IMR-90 (cell line): Measurements from ENCODE around the gene COL18A1. TPM values are rescaled to one million over a fixed set of nuclear protein-coding genes. Genes with fewer than 3 reads are reported as not detected.
A peak's percentile ranks its signal among the peaks of the same experiment; 100 is the strongest.

Experiments
- ATAC-seq: fragments of 200-7000 bp; cut with Tn5 transposase; 2 replicates; pipeline ENCODE4 v1.9.1; 2020; ENCODE audit warnings: low read depth, mild to moderate bottlenecking, moderate library complexity
- BruUV-seq: library from RNA; stranded (reverse); fragments of 400-500 nt; replicated peaks from 2 replicates; lab custom pipeline; 2021; lab: Mats Ljungman, UMichigan
- CTCF ChIA-PET: fragments of 300-600 bp; formaldehyde crosslinking; extraction: SDS; loops from one replicate; lab custom pipeline; 2021; ENCODE audit warnings: antibody characterized with exemption; lab: Yijun Ruan, JAX
- POLR2A ChIA-PET: fragments of 300-600 bp; sonication (Branson Sonifier 250); formaldehyde crosslinking; loops from one replicate; lab custom pipeline; 2022; ENCODE audit warnings: antibody characterized with exemption; ENCODE audit not compliant: unreplicated experiment; lab: Charles Lee
- DNase-seq: peaks from one replicate; pipeline ENCODE4 v3.0.0; 2013
- H2AFZ ChIP-seq: replicated peaks from 2 replicates; pipeline ENCODE3; 2013; ENCODE audit warnings: low read length, mild to moderate bottlenecking; ENCODE audit not compliant: poor library complexity
- H2AK5ac ChIP-seq: 2 replicates; pipeline ENCODE4 v1.6.1; 2013; ENCODE audit warnings: low read depth, low read length, inconsistent platforms
- H2AK9ac ChIP-seq: replicated peaks from 2 replicates; pipeline ENCODE3; 2013; ENCODE audit warnings: mild to moderate bottlenecking, low read depth, low read length, moderate library complexity; ENCODE audit not compliant: poor library complexity
- H2BK120ac ChIP-seq: 2 replicates; pipeline ENCODE4 v1.6.1; 2013; ENCODE audit warnings: low read depth, low read length, inconsistent platforms
- H2BK15ac ChIP-seq: 3 replicates; pipeline ENCODE4 v1.6.1; 2013; ENCODE audit warnings: low read depth, low read length, inconsistent platforms
- H2BK20ac ChIP-seq: 2 replicates; pipeline ENCODE4 v1.6.1; 2013; ENCODE audit warnings: low read depth, mild to moderate bottlenecking, inconsistent platforms, low read length, moderate library complexity
- H2BK5ac ChIP-seq: 2 replicates; pipeline ENCODE4 v1.6.1; 2013; ENCODE audit warnings: mild to moderate bottlenecking, low read depth, low read length, inconsistent platforms; ENCODE audit not compliant: poor library complexity, severe bottlenecking
- H3K14ac ChIP-seq: replicated peaks from 2 replicates; pipeline ENCODE4 v1.6.1; 2013; ENCODE audit warnings: low read depth, low read length, inconsistent platforms
- H3K18ac ChIP-seq: 2 replicates; pipeline ENCODE4 v1.6.1; 2013; ENCODE audit warnings: low read depth, low read length, control low read depth
- H3K23ac ChIP-seq: 2 replicates; pipeline ENCODE4 v1.6.1; 2013; ENCODE audit warnings: low read depth, low read length, inconsistent platforms
- H3K27ac ChIP-seq: 2 replicates; pipeline ENCODE4 v1.5.1; 2013; ENCODE audit warnings: mild to moderate bottlenecking, control low read depth, low read length; ENCODE audit not compliant: insufficient read depth
- H3K27me3 ChIP-seq: 2 replicates; pipeline ENCODE4 v1.6.1; 2013; ENCODE audit warnings: low read length; ENCODE audit not compliant: control insufficient read depth, insufficient read depth
- H3K36me3 ChIP-seq: 2 replicates; pipeline ENCODE4 v1.6.1; 2013; ENCODE audit warnings: low read length, mixed read lengths; ENCODE audit not compliant: control insufficient read depth, insufficient read depth
- H3K4ac ChIP-seq: 2 replicates; pipeline ENCODE4 v1.6.1; 2013; ENCODE audit warnings: low read depth, low read length, inconsistent platforms
- H3K4me1 ChIP-seq: 2 replicates; pipeline ENCODE4 v1.6.1; 2013; ENCODE audit warnings: low read length, mixed read lengths; ENCODE audit not compliant: control insufficient read depth, insufficient read depth
- H3K4me2 ChIP-seq: 2 replicates; pipeline ENCODE4 v1.6.1; 2013; ENCODE audit warnings: low read depth, mild to moderate bottlenecking, control low read depth, low read length, moderate library complexity
- H3K4me3 ChIP-seq: 2 replicates; pipeline ENCODE4 v1.5.1; 2013; ENCODE audit warnings: low read depth, mild to moderate bottlenecking, control low read depth, low read length, moderate library complexity; ENCODE audit not compliant: insufficient read depth
- H3K56ac ChIP-seq: 2 replicates; pipeline ENCODE4 v1.6.1; 2013; ENCODE audit warnings: low read length, inconsistent platforms; ENCODE audit not compliant: insufficient read depth; ENCODE audit errors: extremely low read depth
- H3K79me1 ChIP-seq, 2 experiments: 2 replicates each; pipeline ENCODE4 v1.6.1; 2013; ENCODE audit warnings: low read length in 2 of 2, inconsistent platforms in 1 of 2, low read depth in 1 of 2
- H3K9ac ChIP-seq: 2 replicates; pipeline ENCODE4 v1.6.1; 2013; ENCODE audit warnings: low read depth, low read length, control low read depth
- H3K9me1 ChIP-seq: 2 replicates; pipeline ENCODE4 v1.6.1; 2013; ENCODE audit warnings: low read length, inconsistent platforms; ENCODE audit not compliant: insufficient read depth
- H3K9me3 ChIP-seq: 2 replicates; pipeline ENCODE4 v1.6.1; 2013; ENCODE audit warnings: low read length; ENCODE audit not compliant: control insufficient read depth, insufficient read depth
- H4K20me1 ChIP-seq: 2 replicates; pipeline ENCODE4 v1.6.1; 2013; ENCODE audit warnings: low read length, inconsistent platforms; ENCODE audit not compliant: insufficient read depth
- H4K5ac ChIP-seq: 2 replicates; pipeline ENCODE4 v1.6.1; 2013; ENCODE audit warnings: mild to moderate bottlenecking, low read depth, low read length, control low read depth
- H4K8ac ChIP-seq, 2 experiments: 2 replicates each; pipeline ENCODE4 v1.6.1; 2013; ENCODE audit warnings: low read depth in 2 of 2, low read length in 2 of 2, control low read depth in 1 of 2, inconsistent platforms in 1 of 2
- H4K91ac ChIP-seq: 2 replicates; pipeline ENCODE4 v1.6.1; 2013; ENCODE audit warnings: low read depth, low read length, inconsistent platforms; ENCODE audit not compliant: insufficient read depth
- BHLHE40 ChIP-seq: fragments of 150-350 bp; IDR thresholded peaks from 2 replicates; pipeline ENCODE4 v1.6.1; 2016; ENCODE audit warnings: mild to moderate bottlenecking, low read depth, low read length
- CHD1 ChIP-seq: IDR thresholded peaks from 2 replicates; pipeline ENCODE4 v1.6.1; 2012; ENCODE audit warnings: low read depth, low read length, improper control_type of control experiment
- CTCF ChIP-seq: conservative IDR thresholded peaks from 2 replicates; pipeline ENCODE4 v1.5.1; 2012; ENCODE audit warnings: mild to moderate bottlenecking, low read depth, low read length, improper control_type of control experiment
- ELK1 ChIP-seq: fragments of 150-350 bp; IDR thresholded peaks from 2 replicates; pipeline ENCODE4 v1.6.1; 2016; ENCODE audit warnings: low read depth, mild to moderate bottlenecking, low read length, moderate library complexity, borderline replicate concordance
- FOS ChIP-seq: fragments of 150-350 bp; IDR thresholded peaks from 2 replicates; pipeline ENCODE4 v1.6.1; 2016; ENCODE audit warnings: low read depth, low read length
- MAFK ChIP-seq: IDR thresholded peaks from 2 replicates; pipeline ENCODE4 v1.6.1; 2012; ENCODE audit warnings: low read depth, low read length, improper control_type of control experiment
- MAZ ChIP-seq: IDR thresholded peaks from 2 replicates; pipeline ENCODE4 v1.6.1; 2012; ENCODE audit warnings: low read depth, mild to moderate bottlenecking, low read length, improper control_type of control experiment, moderate library complexity, borderline replicate concordance
- MXI1 ChIP-seq: IDR thresholded peaks from 2 replicates; pipeline ENCODE4 v1.6.1; 2012; ENCODE audit warnings: low read depth, mild to moderate bottlenecking, low read length, moderate library complexity, borderline replicate concordance
- NFE2L2 ChIP-seq: fragments of 150-350 bp; IDR thresholded peaks from 2 replicates; pipeline ENCODE4 v1.6.1; 2016; ENCODE audit warnings: low read depth, mild to moderate bottlenecking, low read length
- POLR2A ChIP-seq: IDR thresholded peaks from 2 replicates; pipeline ENCODE4 v1.6.1; 2012; ENCODE audit warnings: mild to moderate bottlenecking, low read depth, low read length
- RAD21 ChIP-seq: IDR thresholded peaks from 2 replicates; pipeline ENCODE4 v1.6.1; 2012; ENCODE audit warnings: low read length, improper control_type of control experiment
- RCOR1 ChIP-seq: IDR thresholded peaks from 2 replicates; pipeline ENCODE4 v1.6.1; 2012; ENCODE audit warnings: mild to moderate bottlenecking, low read length, improper control_type of control experiment; ENCODE audit not compliant: insufficient replicate concordance
- RFX5 ChIP-seq: IDR thresholded peaks from 2 replicates; pipeline ENCODE4 v1.8.0; 2012; ENCODE audit warnings: low read depth, mild to moderate bottlenecking, low read length, moderate library complexity
- SMC3 ChIP-seq: fragments of 150-350 bp; IDR thresholded peaks from 2 replicates; pipeline ENCODE4 v1.6.1; 2016; ENCODE audit warnings: low read depth, mild to moderate bottlenecking, antibody characterized with exemption, low read length, moderate library complexity
- USF2 ChIP-seq: fragments of 150-350 bp; IDR thresholded peaks from 2 replicates; pipeline ENCODE4 v1.6.1; 2017; ENCODE audit warnings: mild to moderate bottlenecking, antibody characterized with exemption, low read length, low read depth
- WGBS, 2 experiments: methylation state at CpG; one replicate each; pipeline versions ENCODE4 v1.1.5 to v1.1.7; 2013; ENCODE audit warnings: missing lambda C conversion rate in 2 of 2; ENCODE audit not compliant: insufficient read length in 1 of 2; ENCODE audit errors: extremely low coverage in 2 of 2; 5-methylcytosine and 5-hydroxymethylcytosine counted together
- dilution Hi-C: fragments of 300-500 bp; cut with HindIII; formaldehyde crosslinking; loops from one replicate; pipeline ENCODE4 v1.14.3; 2018; ENCODE audit warnings: low sequenced_read_pairs; ENCODE audit not compliant: unreplicated experiment
- in situ Hi-C: fragments of 300-500 bp; cut with MboI; formaldehyde crosslinking; loops from 3 replicates; pipeline ENCODE4 v1.14.3; 2019; ENCODE audit warnings: low sequenced_read_pairs, inconsistent platforms, mixed read lengths
- intact Hi-C: fragments of 100-400 bp; cut with micrococcal nuclease; formaldehyde crosslinking; loops from 2 replicates; pipeline ENCODE4 v1.10.0; 2022
- polyA plus RNA-seq, 3 experiments: library from polyadenylated mRNA; depleted of rRNA; stranded (reverse); fragments of >200 nt; gene quantifications; 2 replicates each; pipeline ENCODE4 v1.2.3, GENCODE V29; 2012; ENCODE audit warnings: low replicate concordance in 1 of 3
- total RNA-seq: library from RNA; depleted of rRNA; stranded (reverse); fragments of >200 nt; gene quantifications from 2 replicates; pipeline ENCODE4 v1.2.3, GENCODE V29; 2012

Gene COL18A1
- total and polyA plus RNA-seq, 2 of the 4 experiments (the other 2 are of a cell fraction): 4.3 to 46.7 TPM

GRCh38 chr21:45370575-45370974, 34.4 kb upstream of the COL18A1 start:
- Histone ChIP-seq H3K4me3 (no peak overlapping the region), H3K27me3 (no peaks in the 10 kb centered on the region), H3K14ac (no peak overlapping the region), H2BK20ac (no peak overlapping the region), H3K4ac (no peak overlapping the region; the same call in 1 of the 2 replicates), H4K5ac (no peak overlapping the region), H3K18ac (no peak overlapping the region), H3K56ac (no peak overlapping the region), H3K36me3 (no peaks in the 10 kb centered on the region), H3K9me1 (peaks cover 17% of the 10 kb centered on the region), H2BK15ac (no peak overlapping the region), H4K91ac (no peak overlapping the region), H2BK5ac (no peak overlapping the region), H4K8ac (no peak overlapping the region), H2AK5ac (peak overlapping the region; percentile 82), H3K9ac (no peak overlapping the region), H3K27ac (no peak overlapping the region), H2AFZ (no peak overlapping the region), H2BK120ac (no peak overlapping the region; the same call in 1 of the 2 replicates), H4K20me1 (no peaks in the 10 kb centered on the region), H3K4me2 (no peak overlapping the region), H3K9me3 (peaks cover 4% of the 10 kb centered on the region), H3K23ac (no peak overlapping the region), H3K79me1 (peaks cover 0 to 18% of the 10 kb centered on the region in 2 experiments; a peak in 2 of 4 replicates), H2AK9ac (no peak overlapping the region), H3K4me1 (peaks cover 19% of the 10 kb centered on the region)
- no TSS peak for BruUV-seq
- WGBS, 2 experiments: 94% methylated on average over 6 of the region's 14 CpGs; no CpG with 5 or more reads in 1 of the 2 experiments
- intact Hi-C loops (no loop called here), in situ Hi-C loops (no loop called here), dilution Hi-C loops (no loop called here)
- DNase-seq: no peak
- POLR2A ChIA-PET: no interaction called here
- ATAC-seq: no peak
- CTCF ChIA-PET: no interaction called here
- no peak for TF ChIP-seq MAZ
- TF ChIP-seq MAFK: no peak
- TF ChIP-seq MXI1: no peak
- no peak for TF ChIP-seq RAD21
- no peak for TF ChIP-seq FOS
- no peak for TF ChIP-seq RFX5
- no peak for TF ChIP-seq CTCF
- TF ChIP-seq POLR2A: no peak
- TF ChIP-seq SMC3: no peak
- no peak for TF ChIP-seq ELK1
- no peak for TF ChIP-seq BHLHE40
- TF ChIP-seq RCOR1: no peak
- no peak for TF ChIP-seq USF2
- TF ChIP-seq CHD1: no peak
- TF ChIP-seq NFE2L2: no peak
